Heart left ventricle (tissue), 16 donors: ENCODE results near the gene PRKX. TPM values are rescaled to one million over a fixed set of nuclear protein-coding genes. Genes with fewer than 3 reads are reported as not detected.
"Not testable (repeated sequence)": the region's sequence is repeated elsewhere in the genome, so short reads cannot be mapped to it uniquely, and the experiment has no call there.

Experiments
- ATAC-seq, 4 donors: fragments of 200-7000 bp; cut with Tn5 transposase; one replicate each; pipeline ENCODE4 v1.9.1; 2020 to 2022; ENCODE audit warnings: moderate library complexity in 4 of 4, mild to moderate bottlenecking in 3 of 4, moderate number of reproducible peaks in 1 of 4
- DNase-seq, 5 donors: peaks; one replicate each; pipeline ENCODE4 v3.0.0-alpha.2; 2020
- H3K27ac ChIP-seq, 12 donors: fragments of 200-600 bp; sonication (generic) in 4 of 12; one replicate each; pipeline versions ENCODE4 v1.5.0 to v1.8.0; 2016 to 2022; ENCODE audit warnings: mild to moderate bottlenecking in 2 of 12
- H3K27me3 ChIP-seq, 9 donors: fragments of 200-600 bp; sonication (generic) in 2 of 9; one replicate each; pipeline versions ENCODE4 v1.5.1 to v1.8.0; 2016 to 2022; ENCODE audit warnings: mild to moderate bottlenecking in 3 of 9
- H3K36me3 ChIP-seq, 9 donors: fragments of 200-600 bp; sonication (generic) in 2 of 9; one replicate each; pipeline versions ENCODE4 v1.5.0 to v1.8.0; 2018 to 2022; ENCODE audit warnings: mild to moderate bottlenecking in 2 of 9
- H3K4me1 ChIP-seq, 12 donors: fragments of 200-600 bp; sonication (generic) in 4 of 12; one replicate each; pipeline versions ENCODE4 v1.5.0 to v1.8.0; 2016 to 2022; ENCODE audit warnings: mild to moderate bottlenecking in 3 of 12
- H3K4me3 ChIP-seq, 12 donors: fragments of 200-600 bp; sonication (generic) in 4 of 12; one replicate each; pipeline versions ENCODE4 v1.5.0 to v1.8.0; 2017 to 2022; ENCODE audit warnings: mild to moderate bottlenecking in 9 of 12, moderate library complexity in 4 of 12
- H3K9me3 ChIP-seq, 12 donors: fragments of 200-600 bp; sonication (generic) in 4 of 12; one replicate each; pipeline versions ENCODE4 v1.5.0 to v1.8.0; 2016 to 2022; ENCODE audit warnings: mild to moderate bottlenecking in 1 of 12
- POLR2A ChIP-seq, 2 donors: fragments of 450-650 bp; IDR thresholded peaks; one replicate each; pipeline ENCODE4 v1.6.1; 2017; ENCODE audit warnings: antibody characterized with exemption in 2 of 2, mild to moderate bottlenecking in 2 of 2, moderate library complexity in 2 of 2
- WGBS, 4 donors: extraction: QIAGEN DNeasy Blood & Tissue Kit in 2 of 4; methylation state at CpG; one replicate each; pipeline versions ENCODE4 v1.1.5 to v1.1.7; 2013 to 2018; 5-methylcytosine and 5-hydroxymethylcytosine counted together
- intact Hi-C, 10 donors: fragments of 100-400 bp; cut with DNase I; formaldehyde crosslinking; loops; one replicate each; pipeline versions ENCODE4 v1.11.1 to v1.14.2; 2022
- polyA plus RNA-seq, 2 donors: library from polyadenylated mRNA; stranded (reverse); fragments of 200-250 nt; gene quantifications; one replicate each; pipeline ENCODE4 v1.2.3, GENCODE V29; 2013
- total RNA-seq, 9 donors: library from RNA; depleted of rRNA in 2 of 9; stranded (reverse); fragments of >200 nt in 2 of 9; fragmentation: NEBNext Ultra II Directional in 3 of 9; extraction: Animal tissue kit (Norgen Biotek cat#: 25700) in 3 of 9; gene quantifications; one replicate each; pipeline versions ENCODE4 v1.1.0 to v1.2.4, GENCODE V29; 2016 to 2023
- TF ChIP-seq, protein P1 (sequence below), 12 donors: fragments of 200-600 bp; sonication (generic) in 4 of 12; IDR thresholded peaks; one replicate each; pipeline versions ENCODE4 v1.5.0 to v1.8.0; 2018 to 2022; ENCODE audit warnings: antibody characterized with exemption in 12 of 12, mild to moderate bottlenecking in 5 of 12
- donor health status: ischemic (EF 13 %, LVEDD 7.1; RV severe dilation, severe dysfunction).
- donor health status: healthy with polysubstance abuse.
- donor health status: DM: no; HTN: yes; CAD: no.
- donor health status: DM: no; HTN: no; CAD: no.
- donor health status: ischemic (EF 25% LVEDD 6.9; RV normal size, moderate dysfunction).
- donor health status: ischemic (EF 25% LVEDD 5.7; RV mildly dilated, moderate dysfunction).
- donor health status: healthy.
- donor health status: DM: yes; HTN: yes; CAD: no.
- donor health status: ischemic (EF 35%, LVEDD 5.7; RV mildly dilated, moderate dysfunction).
- donor health status: nonischemic (EF 11% LVEDD 7.7; RV severe dilation, severe dysfunction).
- donor health status: DM: yes; HTN: yes; CAD: no.
- donor health status: PGD.
- donor health status: ischemic (EF 29% LVEDD 5.4; RV normal size, mild dysfunction).
- donor health status: nonischemic (EF 23%, LVEDD 6.1; RV moderate dilation, normal function).

The PRKX gene
- total and polyA plus RNA-seq, 11 donors: 1.8 to 19.1 (median 4.1) TPM

- no peaks in the 10 kb centered on the region for H3K9me3 ChIP-seq
- H3K4me1 ChIP-seq: no peaks in the 10 kb centered on the region
- H3K36me3 ChIP-seq: peaks cover 0 to 27% (median 0%) of the 10 kb centered on the region in 9 donors
- no peak for DNase-seq
- H3K4me3 ChIP-seq: no peak overlapping the region
- no peak overlapping the region for H3K27ac ChIP-seq
- intact Hi-C loops: loop anchor here in 5 of 10 donors (5.0 to 10.0 kb wide), 3 partner anchors 62 to 159 kb away; partner anchors contain the start of gene PRKX (in 2 of the 5)
- H3K27me3 ChIP-seq: no peaks in the 10 kb centered on the region
- no peak for ATAC-seq
- 87 to 98% (median 95%) methylated on average over 13 of the region's 13 CpGs for WGBS, 4 donors
- TF ChIP-seq, protein P1, sequence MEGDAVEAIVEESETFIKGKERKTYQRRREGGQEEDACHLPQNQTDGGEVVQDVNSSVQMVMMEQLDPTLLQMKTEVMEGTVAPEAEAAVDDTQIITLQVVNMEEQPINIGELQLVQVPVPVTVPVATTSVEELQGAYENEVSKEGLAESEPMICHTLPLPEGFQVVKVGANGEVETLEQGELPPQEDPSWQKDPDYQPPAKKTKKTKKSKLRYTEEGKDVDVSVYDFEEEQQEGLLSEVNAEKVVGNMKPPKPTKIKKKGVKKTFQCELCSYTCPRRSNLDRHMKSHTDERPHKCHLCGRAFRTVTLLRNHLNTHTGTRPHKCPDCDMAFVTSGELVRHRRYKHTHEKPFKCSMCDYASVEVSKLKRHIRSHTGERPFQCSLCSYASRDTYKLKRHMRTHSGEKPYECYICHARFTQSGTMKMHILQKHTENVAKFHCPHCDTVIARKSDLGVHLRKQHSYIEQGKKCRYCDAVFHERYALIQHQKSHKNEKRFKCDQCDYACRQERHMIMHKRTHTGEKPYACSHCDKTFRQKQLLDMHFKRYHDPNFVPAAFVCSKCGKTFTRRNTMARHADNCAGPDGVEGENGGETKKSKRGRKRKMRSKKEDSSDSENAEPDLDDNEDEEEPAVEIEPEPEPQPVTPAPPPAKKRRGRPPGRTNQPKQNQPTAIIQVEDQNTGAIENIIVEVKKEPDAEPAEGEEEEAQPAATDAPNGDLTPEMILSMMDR (IDR thresholded peaks at IDR 0.05): no peak
- TF ChIP-seq POLR2A (IDR thresholded peaks at IDR 0.05): no peak
These were observed 60.3 kb downstream of the PRKX start for GRCh38 chrX:3653111-3653510.

DNA sequence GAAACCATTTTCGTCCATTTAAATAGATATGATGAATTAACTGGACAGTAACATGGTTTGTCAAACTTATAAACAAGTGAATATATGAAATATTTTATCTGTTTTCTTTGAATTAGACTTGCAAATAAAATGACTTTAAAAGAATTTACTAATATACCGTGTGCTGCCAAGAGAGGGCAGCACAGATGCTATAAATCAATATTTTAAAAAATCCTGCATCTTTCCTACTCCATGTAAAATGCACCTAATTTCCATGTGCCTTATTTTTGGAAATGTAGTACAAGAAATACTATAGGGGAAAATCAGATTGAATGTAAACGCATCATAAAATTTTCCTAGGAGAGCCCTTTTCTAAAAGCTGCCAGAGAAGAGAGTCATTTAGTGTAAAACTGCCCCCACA lies 62.2 kb downstream of the PRKX start:
- TF ChIP-seq, protein P1 (IDR thresholded peaks at IDR 0.05): peak; percentile 25 to 60 (median 46)
- no peak for TF ChIP-seq POLR2A (IDR thresholded peaks at IDR 0.05)
- no peak for ATAC-seq
- intact Hi-C loops: loop anchor here in 6 of 10 donors (1.0 to 10.0 kb wide), 4 partner anchors 64 to 161 kb away; partner anchors contain the start of gene PRKX (in 2 of the 6)

GRCh38 chrX:3648084-3648483 lies 65.4 kb downstream of the PRKX start:
- Histone ChIP-seq H3K36me3 (peaks cover 0 to 16% (median 0%) of the 10 kb centered on the region in 9 donors), H3K4me1 (no peaks in the 10 kb centered on the region), H3K27me3 (no peaks in the 10 kb centered on the region), H3K9me3 (peaks cover 0 to 8% (median 0%) of the 10 kb centered on the region in 12 donors), H3K27ac (no peak overlapping the region), H3K4me3 (no peak overlapping the region)
- intact Hi-C loops: no loop called here
- TF ChIP-seq, protein P1 (IDR thresholded peaks at IDR 0.05): no peak
- no peak for TF ChIP-seq POLR2A (IDR thresholded peaks at IDR 0.05)
- DNase-seq (no peak), ATAC-seq (no peak)
- WGBS, 4 donors: 88 to 95% (median 95%) methylated on average over 2 of the region's 2 CpGs

More for the DNA sequence above, 62.2 kb downstream of the PRKX start:
- Histone ChIP-seq H3K4me3 (no peak overlapping the region), H3K27ac (no peak overlapping the region), H3K9me3 (no peaks in the 10 kb centered on the region), H3K36me3 (peaks cover 0 to 30% (median 0%) of the 10 kb centered on the region in 9 donors), H3K27me3 (no peaks in the 10 kb centered on the region), H3K4me1 (no peaks in the 10 kb centered on the region)
- WGBS, 4 donors: 32 to 48% (median 46%) methylated on average over 3 of the region's 3 CpGs
- no peak for DNase-seq

DNA sequence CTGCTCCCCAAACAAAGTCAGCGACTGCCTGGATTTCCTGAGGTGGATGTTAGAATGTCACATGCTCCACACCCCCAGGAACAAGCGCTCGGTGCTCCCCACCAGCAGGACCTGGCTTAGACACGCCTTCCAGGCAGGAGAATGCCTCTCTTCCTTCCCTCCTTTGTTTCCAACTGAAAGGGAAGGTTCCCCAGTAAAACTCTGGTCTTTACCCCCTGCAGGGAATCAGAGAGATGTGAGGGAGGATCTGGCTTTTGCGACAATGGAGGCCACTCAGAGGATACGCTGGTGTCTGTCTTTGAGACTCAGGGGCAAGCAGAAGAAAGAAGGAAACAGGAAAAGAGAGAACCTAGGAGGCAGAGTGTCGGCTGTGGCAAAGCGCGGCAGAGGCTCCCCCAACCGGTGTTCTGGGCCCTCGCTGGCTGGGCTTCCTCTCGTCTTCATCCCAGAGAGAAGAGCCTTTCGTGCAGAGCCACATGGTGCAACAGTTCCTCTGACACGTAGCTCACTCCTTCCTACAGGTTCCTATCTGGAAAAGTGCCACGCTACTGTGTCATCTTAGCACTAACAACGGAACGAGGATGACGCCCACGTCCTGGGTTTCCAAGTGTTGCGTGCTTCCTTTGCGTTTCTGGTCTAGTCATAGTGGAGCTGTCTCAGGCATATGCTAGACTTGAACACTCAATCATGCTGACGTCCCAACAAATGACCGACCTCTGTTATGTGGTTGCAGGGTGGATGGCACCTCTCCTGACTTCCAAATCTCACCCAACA lies 73.4 kb downstream of the PRKX start:
- not testable (repeated sequence) for DNase-seq, H3K27me3 ChIP-seq, H3K9me3 ChIP-seq, H3K4me1 ChIP-seq, H3K4me3 ChIP-seq, H3K27ac ChIP-seq
- peak in 1 of 4 donors; percentile 76 for ATAC-seq
- intact Hi-C loops: loop anchor here in 7 of 10 donors (2.0 to 10.0 kb wide), 6 partner anchors 523 to 608 kb away; no protein-coding TSS in a partner anchor
- 53 to 67% (median 60%) methylated on average over 23 of the region's 23 CpGs for WGBS, 4 donors
- peaks cover 0 to 10% (median 0%) of the 10 kb centered on the region in 9 donors for H3K36me3 ChIP-seq
